ENCODE results near the gene RAB43. TPM values are rescaled to one million over a fixed set of nuclear protein-coding genes. Genes with fewer than 3 reads are reported as not detected.
"Not testable (repeated sequence)": the region's sequence is repeated elsewhere in the genome, so short reads cannot be mapped to it uniquely, and the experiment has no call there.

Gene RAB43
- polyA plus RNA-seq, 6 donors from 2014 or later: 4.0 to 10.7 (median 7.0) TPM

GRCh38 chr3:129118745-129119144 lies 2.9 kb downstream of the RAB43 start:
- no peak for ATAC-seq (ENCODE audit: low read depth in 2 of 2)
- H3K27me3 Mint-ChIP-seq: no peaks in the 10 kb centered on the region
- H3K4me3 Mint-ChIP-seq: peak overlapping the region; percentile 24 to 96 (median 91)
- peaks cover 0 to 9% of the 10 kb centered on the region in 2 donors for H3K36me3 Mint-ChIP-seq
- peaks cover 53 to 64% (median 57%) of the 10 kb centered on the region in 3 donors for H3K4me1 Mint-ChIP-seq
- no peaks in the 10 kb centered on the region for H3K9me3 Mint-ChIP-seq
- peak overlapping the region in 4 of 6 donors; percentile 35 to 90 (median 74) for H3K27ac Mint-ChIP-seq
- no peak for DNase-seq

GRCh38 chr3:129117134-129117533 lies 4.5 kb downstream of the RAB43 start:
- Mint-ChIP-seq H3K4me3 (no peak overlapping the region), H3K36me3 (peaks cover 0 to 9% of the 10 kb centered on the region in 2 donors), H3K27me3 (no peaks in the 10 kb centered on the region), H3K27ac (no peak overlapping the region), H3K9me3 (no peaks in the 10 kb centered on the region), H3K4me1 (peaks cover 40 to 50% (median 42%) of the 10 kb centered on the region in 3 donors)
- DNase-seq (no peak), ATAC-seq (ENCODE audit: low read depth in 2 of 2) (no peak)

- Mint-ChIP-seq H3K27me3 (no peaks in the 10 kb centered on the region), H3K36me3 (peaks cover 0 to 9% of the 10 kb centered on the region in 2 donors), H3K4me1 (peaks cover 37 to 46% (median 42%) of the 10 kb centered on the region in 3 donors), H3K9me3 (no peaks in the 10 kb centered on the region), H3K27ac (peak overlapping the region in 1 of 6 donors; percentile 75), H3K4me3 (peak overlapping the region in 2 of 8 donors; percentile 18 to 83)
- ATAC-seq (ENCODE audit: low read depth in 2 of 2) (no peak), DNase-seq (no peak)
Observed at GRCh38 chr3:129116482-129116946, 5.1 kb downstream of the RAB43 start.

DNA sequence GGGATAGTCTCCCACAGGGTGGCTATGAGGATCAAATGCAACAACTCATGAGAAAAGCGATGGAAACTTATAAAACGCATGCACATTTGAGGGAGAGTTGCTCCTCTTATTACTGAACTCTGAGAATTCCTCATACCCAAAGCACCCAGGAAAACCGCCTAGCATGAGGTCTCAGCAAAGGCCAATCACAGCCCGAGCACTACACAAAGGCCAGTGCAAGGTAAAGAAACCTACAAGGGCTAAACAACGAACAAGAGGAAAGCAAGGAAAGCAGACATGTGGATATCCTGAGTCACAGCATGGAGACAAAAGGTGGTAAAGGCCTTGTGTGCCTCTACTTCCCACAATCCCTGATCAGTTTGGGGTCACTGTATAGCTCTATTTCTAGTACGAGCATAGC lies 7.1 kb downstream of the RAB43 start:
- DNase-seq: no peak
- no peak for ATAC-seq (ENCODE audit: low read depth in 2 of 2)
- Mint-ChIP-seq H3K36me3 (peaks cover 0 to 9% of the 10 kb centered on the region in 2 donors), H3K27me3 (no peaks in the 10 kb centered on the region), H3K4me3 (no peak overlapping the region), H3K9me3 (no peaks in the 10 kb centered on the region), H3K27ac (no peak overlapping the region), H3K4me1 (peaks cover 28 to 36% (median 29%) of the 10 kb centered on the region in 3 donors)

DNA sequence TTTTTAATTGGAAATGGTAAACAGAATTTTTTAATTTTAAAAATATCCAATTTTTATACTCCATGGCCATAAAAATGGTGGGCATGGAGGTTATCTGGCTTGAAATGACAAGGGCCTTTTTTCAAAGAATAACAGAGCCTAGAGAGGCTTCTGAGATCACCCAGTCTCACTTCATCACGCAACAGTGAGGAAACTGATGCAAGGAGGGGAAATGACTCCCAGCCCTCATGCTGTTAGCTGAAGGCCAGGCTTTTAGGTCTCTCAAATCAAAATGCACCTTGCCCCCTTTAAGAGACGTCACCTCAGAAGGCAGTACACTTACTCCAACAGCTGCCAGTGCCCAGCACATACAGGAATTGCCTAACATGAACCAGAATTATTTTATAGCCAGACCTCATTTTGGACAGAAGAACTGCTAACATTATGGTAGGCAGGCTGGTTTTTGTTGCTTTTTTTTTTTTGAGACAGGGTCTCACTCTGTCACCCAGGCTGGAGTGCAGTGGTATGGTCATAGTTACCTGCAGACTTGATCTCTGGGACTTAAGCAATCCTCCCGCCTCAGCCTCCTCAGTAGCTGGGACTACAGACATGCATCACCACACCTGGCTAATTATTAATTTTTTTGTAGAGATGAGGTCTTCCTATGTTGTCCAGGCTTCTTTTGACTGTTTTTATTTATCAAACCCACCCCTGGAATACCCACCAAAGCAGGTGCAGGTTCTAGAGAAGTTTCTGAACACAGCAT lies 9.1 kb downstream of the RAB43 start:
- peaks cover 16 to 21% (median 16%) of the 10 kb centered on the region in 3 donors for H3K4me1 Mint-ChIP-seq
- H3K27ac Mint-ChIP-seq: no peak overlapping the region
- no peak for ATAC-seq (ENCODE audit: low read depth in 2 of 2)
- no peaks in the 10 kb centered on the region for H3K9me3 Mint-ChIP-seq
- no peaks in the 10 kb centered on the region for H3K27me3 Mint-ChIP-seq
- DNase-seq: no peak
- no peak overlapping the region for H3K4me3 Mint-ChIP-seq
- peaks cover 9 to 14% of the 10 kb centered on the region in 2 donors for H3K36me3 Mint-ChIP-seq

GRCh38 chr3:129111076-129111780 lies 10.4 kb downstream of the RAB43 start:
- not testable (repeated sequence) for H3K4me3 Mint-ChIP-seq; H3K9me3 Mint-ChIP-seq; ATAC-seq (ENCODE audit: low read depth in 2 of 2); DNase-seq; H3K27me3 Mint-ChIP-seq
- H3K36me3 Mint-ChIP-seq: peaks cover 9 to 12% of the 10 kb centered on the region in 2 donors
- peaks cover 7 to 17% (median 8%) of the 10 kb centered on the region in 3 donors for H3K4me1 Mint-ChIP-seq
- H3K27ac Mint-ChIP-seq: peak overlapping the region in 1 of 6 donors; percentile 57

GRCh38 chr3:129107793-129108192 lies 13.8 kb downstream of the RAB43 start:
- ATAC-seq (ENCODE audit: low read depth in 2 of 2) (no peak), DNase-seq (no peak)
- peak overlapping the region in 1 of 8 donors; percentile 24 for H3K4me3 Mint-ChIP-seq
- H3K27ac Mint-ChIP-seq: peak overlapping the region in 2 of 6 donors; percentile 42 to 86
- H3K4me1 Mint-ChIP-seq: peaks cover 8 to 25% (median 16%) of the 10 kb centered on the region in 3 donors
- H3K27me3 Mint-ChIP-seq: no peaks in the 10 kb centered on the region
- H3K9me3 Mint-ChIP-seq: no peaks in the 10 kb centered on the region
- peaks cover 8 to 9% of the 10 kb centered on the region in 2 donors for H3K36me3 Mint-ChIP-seq

DNA sequence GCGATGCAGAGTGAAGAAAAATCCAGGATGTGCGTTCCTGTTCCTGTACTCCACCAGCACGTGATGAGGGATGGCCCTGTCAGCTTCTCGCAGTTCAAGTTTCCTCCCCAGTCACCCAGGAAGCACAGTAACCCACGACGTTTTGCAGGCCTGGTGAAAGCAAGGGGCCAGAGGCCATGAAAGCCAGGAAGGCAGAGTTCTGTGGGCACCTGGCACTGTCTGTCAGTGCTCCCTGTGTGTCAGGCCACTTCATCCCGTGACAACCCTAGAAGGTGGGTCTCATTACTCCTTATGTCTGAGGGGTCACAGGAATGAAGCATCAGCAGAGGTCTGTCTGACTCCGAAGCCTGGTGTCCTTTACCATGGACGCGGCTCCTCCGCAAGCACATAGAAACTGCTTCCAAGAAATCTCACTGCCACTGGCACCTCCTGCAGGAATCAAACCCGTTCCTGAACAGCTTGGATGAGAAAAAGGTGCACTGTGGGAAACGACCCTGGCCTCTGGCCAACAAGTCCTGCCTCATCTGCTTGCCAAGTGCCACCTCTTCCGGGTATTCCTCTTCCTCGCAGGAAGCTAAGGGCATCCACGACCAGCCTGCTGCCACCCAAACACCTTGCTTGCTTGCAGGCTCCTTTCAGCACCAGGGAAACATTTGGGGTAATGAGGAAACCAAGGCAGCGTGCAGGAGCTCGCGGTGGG lies 14.6 kb downstream of the RAB43 start:
- no peak overlapping the region for H3K27ac Mint-ChIP-seq
- H3K4me3 Mint-ChIP-seq: no peak overlapping the region
- ATAC-seq (ENCODE audit: low read depth in 2 of 2) (no peak), DNase-seq (no peak)
- H3K36me3 Mint-ChIP-seq: peaks cover 8 to 9% of the 10 kb centered on the region in 2 donors
- peaks cover 8 to 26% (median 16%) of the 10 kb centered on the region in 3 donors for H3K4me1 Mint-ChIP-seq
- no peaks in the 10 kb centered on the region for H3K9me3 Mint-ChIP-seq
- no peaks in the 10 kb centered on the region for H3K27me3 Mint-ChIP-seq

DNA sequence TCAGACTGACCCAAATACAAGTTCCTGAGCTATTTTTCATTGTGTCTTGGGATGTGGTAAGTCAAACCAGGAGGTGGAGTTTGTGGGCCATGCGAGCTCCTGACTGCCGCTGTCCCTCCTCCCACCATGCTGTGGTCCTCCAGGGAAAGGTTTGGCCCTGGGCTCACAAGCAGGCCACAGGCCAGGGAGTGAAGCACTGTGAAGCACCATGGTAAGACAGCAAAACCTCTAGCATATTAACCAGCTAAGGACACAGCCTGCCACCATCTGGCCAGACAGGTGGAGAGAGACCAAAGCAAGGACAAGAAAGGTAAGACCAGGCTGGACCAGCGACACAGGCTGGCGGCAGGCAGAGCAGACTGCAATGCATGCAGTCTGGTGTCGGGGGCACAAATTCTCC lies 15.3 kb downstream of the RAB43 start:
- Mint-ChIP-seq H3K27me3 (no peaks in the 10 kb centered on the region), H3K4me1 (peaks cover 12 to 33% (median 19%) of the 10 kb centered on the region in 3 donors), H3K27ac (peak overlapping the region in 1 of 6 donors; percentile 54), H3K36me3 (peaks cover 8 to 9% of the 10 kb centered on the region in 2 donors), H3K9me3 (no peaks in the 10 kb centered on the region), H3K4me3 (no peak overlapping the region)
- no peak for ATAC-seq (ENCODE audit: low read depth in 2 of 2)
- DNase-seq: no peak

- peak overlapping the region in 1 of 6 donors; percentile 27 for H3K27ac Mint-ChIP-seq
- no peak for ATAC-seq (ENCODE audit: low read depth in 2 of 2)
- no peak overlapping the region for H3K4me3 Mint-ChIP-seq
- no peaks in the 10 kb centered on the region for H3K9me3 Mint-ChIP-seq
- peaks cover 8 to 9% of the 10 kb centered on the region in 2 donors for H3K36me3 Mint-ChIP-seq
- H3K27me3 Mint-ChIP-seq: no peaks in the 10 kb centered on the region
- no peak for DNase-seq
- H3K4me1 Mint-ChIP-seq: peaks cover 14 to 36% (median 21%) of the 10 kb centered on the region in 3 donors
Observed at GRCh38 chr3:129105862-129106261, 15.7 kb downstream of the RAB43 start.

DNA sequence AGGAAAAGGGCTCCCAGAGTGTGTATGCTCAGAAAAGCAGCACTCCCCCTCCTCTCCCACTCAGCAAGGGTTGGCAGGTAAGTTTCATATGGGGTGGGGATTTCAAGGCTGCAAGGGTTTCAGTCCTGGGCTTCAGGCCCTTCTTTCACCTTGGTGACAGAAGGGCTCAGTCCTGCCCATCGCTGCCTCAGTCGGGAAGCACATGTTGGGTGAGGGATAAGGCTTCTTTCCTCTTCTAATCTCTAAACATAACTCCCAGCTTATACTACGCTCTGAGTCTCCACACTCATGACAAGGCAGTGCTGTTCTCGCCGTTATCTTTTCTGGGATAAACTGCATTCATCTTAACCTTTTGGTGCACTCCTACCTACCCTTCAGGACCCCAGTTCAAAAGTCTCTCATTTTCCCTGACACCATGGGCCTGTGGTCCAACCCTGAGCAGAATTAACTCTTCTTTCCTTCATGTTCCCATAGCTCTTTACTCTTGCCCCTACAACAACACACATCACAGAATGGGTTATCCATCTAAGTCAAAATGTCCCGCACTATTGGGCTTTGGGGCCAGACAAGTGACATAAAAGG lies 17.0 kb downstream of the RAB43 start:
- H3K9me3 Mint-ChIP-seq: no peaks in the 10 kb centered on the region
- ATAC-seq (ENCODE audit: low read depth in 2 of 2) (no peak), DNase-seq (no peak)
- H3K4me1 Mint-ChIP-seq: peaks cover 18 to 41% (median 22%) of the 10 kb centered on the region in 3 donors
- H3K4me3 Mint-ChIP-seq: no peak overlapping the region
- H3K27ac Mint-ChIP-seq: no peak overlapping the region
- H3K36me3 Mint-ChIP-seq: peaks cover 9 to 13% of the 10 kb centered on the region in 2 donors
- no peaks in the 10 kb centered on the region for H3K27me3 Mint-ChIP-seq

DNA sequence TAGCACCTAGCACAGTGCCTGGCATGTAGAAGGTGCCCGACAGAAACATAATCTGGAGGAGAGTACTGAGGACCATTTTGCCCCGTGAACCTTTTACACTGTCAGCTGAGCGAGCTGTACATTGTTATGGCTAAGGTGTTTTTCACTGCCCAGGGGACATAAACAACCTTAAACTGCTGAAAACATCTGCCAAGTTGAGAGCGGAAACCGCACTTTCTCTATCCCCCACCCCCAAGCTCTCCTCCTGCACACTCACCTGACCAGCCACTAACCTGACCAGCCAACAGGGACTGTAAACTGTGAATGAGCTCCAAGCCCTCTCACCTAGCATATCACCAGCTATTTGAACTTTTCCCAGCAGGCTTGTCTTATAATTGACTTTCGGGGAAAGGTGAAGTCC lies 17.6 kb downstream of the RAB43 start:
- no peak overlapping the region for H3K27ac Mint-ChIP-seq
- H3K9me3 Mint-ChIP-seq: no peaks in the 10 kb centered on the region
- no peak for DNase-seq
- H3K27me3 Mint-ChIP-seq: no peaks in the 10 kb centered on the region
- H3K36me3 Mint-ChIP-seq: peaks cover 9 to 14% of the 10 kb centered on the region in 2 donors
- no peak overlapping the region for H3K4me3 Mint-ChIP-seq
- no peak for ATAC-seq (ENCODE audit: low read depth in 2 of 2)
- H3K4me1 Mint-ChIP-seq: peaks cover 19 to 42% (median 22%) of the 10 kb centered on the region in 3 donors

- ATAC-seq (ENCODE audit: low read depth in 2 of 2) (no peak), DNase-seq (no peak)
- Mint-ChIP-seq H3K36me3 (peaks cover 12 to 16% of the 10 kb centered on the region in 2 donors), H3K27me3 (no peaks in the 10 kb centered on the region), H3K27ac (peak overlapping the region in 3 of 6 donors; percentile 34 to 75 (median 36)), H3K4me3 (no peak overlapping the region), H3K9me3 (peaks cover 0 to 2% (median 0%) of the 10 kb centered on the region in 7 donors), H3K4me1 (peaks cover 19 to 42% (median 22%) of the 10 kb centered on the region in 3 donors)
Observed at GRCh38 chr3:129103296-129103695, 18.3 kb downstream of the RAB43 start.

Data from naive B cell (primary cell).